Measurements from ENCODE around the gene CRACR2A. TPM values are rescaled to one million over a fixed set of nuclear protein-coding genes. Genes with fewer than 3 reads are reported as not detected.

Gene CRACR2A
- total and polyA plus RNA-seq, 2 of the 13 experiments (the other 11 are each of a cell fraction or from before 2014, with no cell fraction given) = 0.09 to 0.20 TPM

- in situ Hi-C loops (cut with HindIII; ENCODE audit: extremely low pct_ligation_motif_present, low pct_unique_long_range_greater_than_20kb) = no loop called here
- no peak overlapping the region for H3K9ac ChIP-seq (ENCODE audit: insufficient read depth, low read depth, low read length)
- no peaks in the 10 kb centered on the region for H3K9me3 ChIP-seq (ENCODE audit: low read length)
- CTCF ChIA-PET (ENCODE audit: low intra/inter-chr PET ratio, low total read pairs) = no interaction called here
- no peaks in the 10 kb centered on the region for H3K36me3 ChIP-seq (replicated peaks in 1 of 2; ENCODE audit: control insufficient read depth in 1 of 2, insufficient read depth in 2 of 2, low read length in 2 of 2)
- intact Hi-C loops (cut with micrococcal nuclease; ENCODE audit: unreplicated experiment) = no loop called here
- no peak for DNase-seq (ENCODE audit: low spot score)
- H3K4me1 ChIP-seq (ENCODE audit: insufficient read depth, low read length) = no peaks in the 10 kb centered on the region
- POLR2A ChIA-PET = no interaction called here
- WGBS (ENCODE audit: low lambda C conversion rate) = 0% methylated on average over 5 of the region's 9 CpGs
- no peak overlapping the region for H3K4me3 ChIP-seq (replicated peaks in 1 of 3; ENCODE audit: insufficient read depth in 1 of 3, low read depth in 2 of 3, low read length in 3 of 3)
- H3K27me3 ChIP-seq (ENCODE audit: control insufficient read depth in 1 of 2, insufficient read depth in 2 of 2, low read length in 2 of 2) = peaks cover 2 to 48% of the 10 kb centered on the region in 2 experiments
- H3K4me2 ChIP-seq (ENCODE audit: low read depth, low read length) = no peak overlapping the region
- BruUV-seq (replicated peaks) = no TSS peak
- TF ChIP-seq YEATS2 (CRISPR knock-in tag; IDR thresholded peaks at IDR 0.05; ENCODE audit: borderline replicate concordance) = no peak
- peak; percentile 68 for TF ChIP-seq MAFF (IDR thresholded peaks at IDR 0.05; ENCODE audit: low read depth, low read length)
- TF ChIP-seq ZNF251 (CRISPR knock-in tag; IDR thresholded peaks at IDR 0.05) = no peak
- TF ChIP-seq NFATC3 (CRISPR knock-in tag; IDR thresholded peaks at IDR 0.05) = no peak
- TF ChIP-seq ZNF777 (CRISPR knock-in tag; IDR thresholded peaks at IDR 0.05) = no peak
- peak; percentile 62 to 75 for TF ChIP-seq MAFK (conservative IDR thresholded peaks at IDR 0.05 in 1 of 2, IDR thresholded peaks at IDR 0.05 in 1 of 2; ENCODE audit: low read length in 2 of 2)
- H4K20me1 ChIP-seq (ENCODE audit: insufficient read depth, low read length) = no peaks in the 10 kb centered on the region
- no peak for FAIRE-seq
- no peak for ATAC-seq
- no peak overlapping the region for H2AFZ ChIP-seq (ENCODE audit: low read length)
- H3K79me2 ChIP-seq (ENCODE audit: insufficient read depth, low read length) = no peaks in the 10 kb centered on the region
- no peak overlapping the region for H3K27ac ChIP-seq (ENCODE audit: extremely low read length, insufficient read depth, low read length)
Observed at GRCh38 chr12:3607039-3607720, 145.7 kb downstream of the CRACR2A start.

- no peaks in the 10 kb centered on the region for H3K79me2 ChIP-seq (ENCODE audit: insufficient read depth, low read length)
- 16% methylated on average over 10 of the region's 10 CpGs for WGBS (ENCODE audit: low lambda C conversion rate)
- no peak for TF ChIP-seq RELA (CRISPR knock-in tag; IDR thresholded peaks at IDR 0.05)
- TF ChIP-seq ZNF441 (CRISPR knock-in tag; IDR thresholded peaks at IDR 0.05; ENCODE audit: borderline replicate concordance) = no peak
- TF ChIP-seq ZNF142 (CRISPR knock-in tag; IDR thresholded peaks at IDR 0.05) = no peak
- no peak for TF ChIP-seq PCBP2 (optimal IDR thresholded peaks at IDR 0.05; ENCODE audit: low read depth, low read length, poor library complexity, severe bottlenecking)
- TF ChIP-seq SIN3A (IDR thresholded peaks at IDR 0.05; ENCODE audit: borderline replicate concordance, low read depth, low read length) = no peak
- no peak for TF ChIP-seq ONECUT2 (CRISPR knock-in tag; IDR thresholded peaks at IDR 0.05)
Observed at GRCh38 chr12:3606128-3606527, 146.8 kb downstream of the CRACR2A start.

More at GRCh38 chr12:3606128-3606527, 146.8 kb downstream of the CRACR2A start:
- no peak overlapping the region for H3K4me2 ChIP-seq (ENCODE audit: low read depth, low read length)
- ChIA-PET POLR2A (no interaction called here), CTCF (ENCODE audit: low intra/inter-chr PET ratio, low total read pairs) (no interaction called here)
- intact Hi-C loops (cut with micrococcal nuclease; ENCODE audit: unreplicated experiment) = no loop called here
- H3K4me1 ChIP-seq (ENCODE audit: insufficient read depth, low read length) = no peaks in the 10 kb centered on the region
- no peak for FAIRE-seq
- DNase-seq (ENCODE audit: low spot score) = no peak
- H3K9ac ChIP-seq (ENCODE audit: insufficient read depth, low read depth, low read length) = no peak overlapping the region
- no peak overlapping the region for H3K27ac ChIP-seq (ENCODE audit: extremely low read length, insufficient read depth, low read length)
- H3K27me3 ChIP-seq (ENCODE audit: control insufficient read depth in 1 of 2, insufficient read depth in 2 of 2, low read length in 2 of 2) = peaks cover 2 to 57% of the 10 kb centered on the region in 2 experiments
- H2AFZ ChIP-seq (ENCODE audit: low read length) = no peak overlapping the region
- H3K36me3 ChIP-seq (replicated peaks in 1 of 2; ENCODE audit: control insufficient read depth in 1 of 2, insufficient read depth in 2 of 2, low read length in 2 of 2) = no peaks in the 10 kb centered on the region
- no peaks in the 10 kb centered on the region for H3K9me3 ChIP-seq (ENCODE audit: low read length)
- H4K20me1 ChIP-seq (ENCODE audit: insufficient read depth, low read length) = no peaks in the 10 kb centered on the region
- no peak for ATAC-seq
- BruUV-seq (replicated peaks) = no TSS peak
- no peak overlapping the region for H3K4me3 ChIP-seq (replicated peaks in 1 of 3; ENCODE audit: insufficient read depth in 1 of 3, low read depth in 2 of 3, low read length in 3 of 3)
- in situ Hi-C loops (cut with HindIII; ENCODE audit: extremely low pct_ligation_motif_present, low pct_unique_long_range_greater_than_20kb) = no loop called here

All from HepG2 (cell line).